Hepatocyte (in vitro differentiated cells): ENCODE data around the gene HLA-DPB1.

Experiments
- EZH2 ChIP-seq: fragments of 200-600 bp; sonication (generic); IDR thresholded peaks from 2 replicates; pipeline ENCODE4 v1.6.1; 2016; ENCODE audit warnings: antibody characterized with exemption, mild to moderate bottlenecking, borderline replicate concordance
- TF ChIP-seq, protein P1 (sequence below): fragments of 200-600 bp; sonication (generic); IDR thresholded peaks from 2 replicates; pipeline ENCODE4 v1.5.1; 2016; ENCODE audit warnings: antibody characterized with exemption, mild to moderate bottlenecking; ENCODE audit not compliant: poor library complexity

DNA sequence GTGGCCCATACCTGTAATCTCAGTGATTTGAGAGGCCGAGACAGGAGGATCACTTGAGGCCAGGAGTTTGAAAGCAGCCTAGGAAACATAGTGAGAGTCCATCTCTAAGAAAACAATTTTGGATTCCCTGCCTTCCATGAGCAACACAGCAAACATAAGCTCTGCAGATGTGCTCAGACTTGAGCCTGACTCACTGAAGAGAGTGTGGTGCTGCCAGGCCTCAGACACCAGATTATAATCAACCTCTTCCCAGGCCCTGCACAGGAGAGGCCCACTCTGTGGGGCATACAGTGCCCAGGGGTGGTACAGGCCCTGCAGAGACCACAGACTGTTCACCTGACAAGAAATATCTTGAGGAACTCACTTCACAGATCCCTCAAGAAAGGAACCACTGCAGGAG lies 19.9 kb downstream of the HLA-DPB1 start:
- TF ChIP-seq, protein P1, sequence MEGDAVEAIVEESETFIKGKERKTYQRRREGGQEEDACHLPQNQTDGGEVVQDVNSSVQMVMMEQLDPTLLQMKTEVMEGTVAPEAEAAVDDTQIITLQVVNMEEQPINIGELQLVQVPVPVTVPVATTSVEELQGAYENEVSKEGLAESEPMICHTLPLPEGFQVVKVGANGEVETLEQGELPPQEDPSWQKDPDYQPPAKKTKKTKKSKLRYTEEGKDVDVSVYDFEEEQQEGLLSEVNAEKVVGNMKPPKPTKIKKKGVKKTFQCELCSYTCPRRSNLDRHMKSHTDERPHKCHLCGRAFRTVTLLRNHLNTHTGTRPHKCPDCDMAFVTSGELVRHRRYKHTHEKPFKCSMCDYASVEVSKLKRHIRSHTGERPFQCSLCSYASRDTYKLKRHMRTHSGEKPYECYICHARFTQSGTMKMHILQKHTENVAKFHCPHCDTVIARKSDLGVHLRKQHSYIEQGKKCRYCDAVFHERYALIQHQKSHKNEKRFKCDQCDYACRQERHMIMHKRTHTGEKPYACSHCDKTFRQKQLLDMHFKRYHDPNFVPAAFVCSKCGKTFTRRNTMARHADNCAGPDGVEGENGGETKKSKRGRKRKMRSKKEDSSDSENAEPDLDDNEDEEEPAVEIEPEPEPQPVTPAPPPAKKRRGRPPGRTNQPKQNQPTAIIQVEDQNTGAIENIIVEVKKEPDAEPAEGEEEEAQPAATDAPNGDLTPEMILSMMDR = no peak
- TF ChIP-seq EZH2 = no peak
